ENCODE results near the gene TRIM56.
"Not testable (repeated sequence)": the region's sequence is repeated elsewhere in the genome, so short reads cannot be mapped to it uniquely, and the experiment has no call there.

TRIM56 gene

GRCh38 chr7:101092266-101092905 lies 7.1 kb downstream of the TRIM56 start:
- FAIRE-seq: not testable (repeated sequence)

- FAIRE-seq: peak; percentile 70
Measured at GRCh38 chr7:101093906-101094305, 8.6 kb downstream of the TRIM56 start.

GRCh38 chr7:101094376-101094775 lies 9.1 kb downstream of the TRIM56 start:
- no peak for FAIRE-seq

DNA sequence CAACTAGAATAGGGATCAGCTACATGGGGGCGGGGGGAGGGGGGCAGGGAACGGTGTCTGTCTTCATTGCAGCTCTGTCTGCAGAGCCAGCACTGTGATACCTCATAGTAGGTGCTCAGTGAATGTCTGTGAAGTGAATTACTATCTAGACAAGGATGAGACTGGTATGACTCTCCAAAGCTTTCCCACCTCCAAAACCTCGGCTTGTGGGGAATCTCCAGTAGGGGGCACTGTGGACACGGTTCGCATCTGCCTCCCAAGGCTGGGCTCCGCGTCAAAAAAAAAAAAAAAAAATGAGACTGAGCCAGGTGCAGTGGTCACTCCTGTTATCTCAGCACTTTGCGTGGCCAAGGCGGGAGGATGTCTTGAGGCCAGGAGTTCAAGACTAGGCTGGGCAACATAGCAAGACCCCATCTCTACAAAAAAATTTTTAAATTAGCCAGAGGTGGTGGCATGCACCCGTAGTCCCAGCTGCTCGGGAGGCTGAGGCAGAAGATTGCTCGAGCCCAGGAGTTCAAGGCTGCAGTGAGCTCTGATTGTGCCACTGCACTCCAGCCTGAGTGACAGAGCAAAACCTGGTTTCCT lies 9.6 kb downstream of the TRIM56 start:
- no peak for FAIRE-seq

- no peak for FAIRE-seq
Measured at GRCh38 chr7:101096331-101096956, 11.2 kb downstream of the TRIM56 start.

GRCh38 chr7:101096957-101097347 lies 11.7 kb downstream of the TRIM56 start:
- FAIRE-seq: no peak

- no peak for FAIRE-seq
Measured at GRCh38 chr7:101097561-101097960, 12.3 kb downstream of the TRIM56 start.

DNA sequence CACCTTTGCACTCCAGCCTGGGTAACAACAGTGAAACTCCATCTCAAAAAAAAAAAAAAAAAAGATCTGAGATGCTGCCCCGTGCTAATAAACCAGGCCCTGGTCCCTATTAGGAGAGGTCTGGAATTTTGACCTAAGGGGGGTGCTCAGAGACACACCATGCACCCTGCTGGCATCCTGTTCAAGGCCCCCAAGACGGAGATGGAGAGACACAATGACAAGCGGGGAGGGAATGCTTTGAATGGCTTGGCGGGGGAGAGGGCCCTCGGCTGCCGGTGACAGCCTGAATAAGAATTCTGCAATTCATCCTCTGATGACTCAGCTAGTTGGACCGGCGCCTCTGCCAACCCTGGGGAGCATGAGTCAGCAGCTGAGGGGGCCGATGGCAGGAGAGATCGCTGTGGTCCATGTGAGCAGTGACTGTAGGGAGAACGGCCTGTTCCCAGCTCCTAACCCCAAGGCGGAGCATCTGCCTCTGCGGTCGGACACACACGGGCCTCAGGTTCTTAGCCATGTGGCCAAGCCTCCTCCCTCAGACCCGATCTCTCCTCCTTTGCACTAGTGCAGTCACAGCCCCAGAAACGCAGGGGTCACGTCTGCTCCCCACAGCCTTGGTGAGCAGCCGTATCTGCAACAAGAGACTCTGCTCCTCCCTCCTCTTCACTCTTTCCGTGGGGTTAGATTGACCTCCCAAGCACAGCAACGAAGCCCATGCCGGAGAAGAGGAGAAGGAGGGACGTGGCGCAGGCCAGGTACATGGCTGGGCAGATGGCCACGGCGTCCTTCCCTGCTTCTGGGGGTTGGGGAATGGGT lies 14.9 kb downstream of the TRIM56 start:
- no peak for FAIRE-seq

GRCh38 chr7:101100858-101101847 lies 15.9 kb downstream of the TRIM56 start:
- no peak for FAIRE-seq

- FAIRE-seq: no peak
Measured at GRCh38 chr7:101102026-101102425, 16.7 kb downstream of the TRIM56 start.

GRCh38 chr7:101103701-101104100 lies 18.4 kb downstream of the TRIM56 start:
- FAIRE-seq: not testable (repeated sequence)

DNA sequence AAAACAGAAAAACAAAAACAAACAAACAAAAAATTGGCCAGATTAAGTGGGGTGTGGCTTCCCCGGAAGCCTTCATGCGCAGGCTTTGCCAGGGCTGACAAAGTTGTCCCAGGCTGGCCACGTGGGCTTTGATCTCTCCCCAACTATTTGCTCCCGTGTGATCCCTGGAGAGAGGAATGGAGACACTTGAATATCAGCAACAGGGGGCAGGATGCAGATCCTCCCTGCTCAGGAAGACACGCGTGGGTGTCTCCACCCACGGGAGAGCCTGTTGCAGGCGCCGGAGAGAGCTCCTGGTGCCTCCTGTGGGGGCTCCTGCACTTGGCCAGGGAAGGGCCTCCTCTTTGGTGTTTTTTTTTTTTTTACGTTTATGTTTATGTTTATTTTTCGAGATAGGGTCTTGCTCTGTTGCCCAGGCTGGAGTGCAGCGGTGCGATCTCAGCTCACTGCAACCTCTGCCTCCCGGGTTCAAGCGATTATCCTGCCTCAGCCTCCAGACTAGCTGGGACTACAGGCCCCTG lies 19.0 kb downstream of the TRIM56 start:
- FAIRE-seq: no peak

GRCh38 chr7:101104799-101105198 lies 19.5 kb downstream of the TRIM56 start:
- FAIRE-seq: no peak

DNA sequence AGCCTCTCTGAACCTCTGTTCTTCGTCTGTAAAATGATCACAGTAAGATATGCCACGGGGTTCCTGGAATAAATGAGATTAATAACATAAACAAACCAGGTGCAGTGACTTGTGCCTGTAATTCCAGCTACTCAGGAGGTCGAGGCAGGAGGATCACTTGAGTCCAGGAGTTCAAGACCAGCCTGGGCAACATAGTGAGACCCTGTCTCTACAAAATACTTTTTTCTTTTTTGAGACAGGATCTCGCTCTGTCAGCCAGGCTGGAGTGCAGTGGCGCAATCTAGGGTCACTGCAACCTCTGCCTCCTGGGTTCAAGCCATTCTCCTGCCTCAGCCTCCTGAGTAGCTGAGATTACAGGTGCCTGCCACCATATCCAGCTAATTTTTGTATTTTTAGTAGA lies 20.0 kb downstream of the TRIM56 start:
- FAIRE-seq: not testable (repeated sequence)

DNA sequence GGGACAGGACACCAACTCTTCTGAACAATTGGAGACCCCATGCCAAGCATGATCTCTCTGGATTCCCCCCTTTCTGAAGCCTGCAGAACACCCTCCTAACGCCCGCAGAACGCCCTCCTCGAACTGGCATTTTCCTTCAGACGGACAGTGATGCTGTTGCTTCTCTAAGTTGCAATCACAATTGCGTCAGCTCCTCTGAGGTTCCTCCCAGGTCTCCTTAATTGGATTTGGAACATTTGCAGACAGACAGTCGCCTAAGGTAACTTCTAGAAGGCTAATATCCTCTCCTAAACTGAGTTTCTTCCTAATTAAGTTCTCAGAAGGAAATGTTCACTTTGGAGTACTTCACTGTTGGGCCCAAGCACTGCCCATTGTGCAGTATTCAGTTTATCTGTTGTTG lies 21.1 kb downstream of the TRIM56 start:
- no peak for FAIRE-seq

DNA sequence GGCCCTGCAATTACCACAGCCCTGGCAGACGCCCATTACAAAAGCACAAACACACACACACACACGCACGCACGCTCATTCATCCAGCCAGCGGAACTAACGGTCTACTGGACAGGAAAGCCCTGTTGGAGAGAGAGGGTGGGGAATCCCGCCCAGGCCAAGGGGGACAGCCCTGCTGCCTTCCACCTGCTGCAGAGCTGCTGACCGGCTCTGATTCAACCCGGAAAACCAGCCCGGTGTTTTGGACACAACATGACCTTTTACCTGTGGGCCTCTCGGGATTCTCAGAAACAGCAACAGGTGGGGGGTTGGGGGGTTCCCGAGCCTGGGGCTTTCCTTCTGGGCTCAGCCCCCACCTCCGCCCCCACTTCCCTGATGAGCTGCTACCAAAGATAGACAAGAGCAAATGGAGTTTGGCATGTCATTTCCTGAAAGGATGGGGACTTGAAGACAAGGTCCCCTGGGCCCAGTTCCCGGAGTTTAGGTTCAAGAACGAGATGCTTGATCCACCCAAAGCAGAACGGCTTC lies 23.1 kb downstream of the TRIM56 start:
- FAIRE-seq: no peak

DNA sequence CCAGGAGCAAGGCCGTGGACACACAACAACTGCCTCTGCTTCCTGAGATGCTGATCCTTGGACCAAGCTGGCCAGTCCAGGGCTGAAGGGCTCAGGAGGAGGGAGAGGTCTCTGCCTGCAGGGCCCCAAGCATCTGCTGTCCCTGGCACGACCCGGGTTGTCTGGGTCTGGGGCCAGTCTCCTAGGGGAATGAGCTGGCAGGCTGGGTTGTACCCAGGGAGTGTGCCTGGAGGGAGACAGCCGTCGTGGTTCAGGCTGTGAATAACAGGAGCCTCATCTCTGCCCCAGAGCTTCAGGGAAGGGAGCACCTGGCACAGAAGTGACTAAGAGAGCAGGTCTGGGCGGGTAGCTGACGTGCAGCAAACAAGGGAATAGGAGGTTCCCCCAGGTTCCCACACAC lies 23.7 kb downstream of the TRIM56 start:
- no peak for FAIRE-seq

DNA sequence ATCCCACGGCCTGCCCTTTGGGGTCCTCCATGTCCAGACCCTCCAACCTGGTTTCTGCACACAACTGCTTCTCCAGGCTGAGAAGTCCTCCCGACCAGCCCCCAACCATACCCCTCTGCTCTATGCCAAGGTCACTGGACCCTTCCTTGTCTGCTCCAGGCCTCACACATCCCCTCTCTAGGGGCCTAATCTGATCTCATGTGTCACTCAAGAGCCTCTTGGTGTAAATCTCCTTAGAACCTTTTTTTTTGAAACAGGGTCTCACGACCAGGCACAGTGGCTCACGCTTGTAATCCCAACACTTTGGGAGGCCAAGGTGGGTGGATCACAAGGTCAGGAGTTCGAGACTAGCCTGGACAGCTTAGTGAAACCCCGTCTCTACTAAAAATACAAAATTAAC lies 24.1 kb downstream of the TRIM56 start:
- no peak for FAIRE-seq

GRCh38 chr7:101111261-101111660 lies 26.0 kb downstream of the TRIM56 start:
- FAIRE-seq: no peak

- FAIRE-seq: no peak
Measured at GRCh38 chr7:101112233-101112632, 27.0 kb downstream of the TRIM56 start.

GRCh38 chr7:101113140-101113539 lies 27.9 kb downstream of the TRIM56 start:
- not testable (repeated sequence) for FAIRE-seq

DNA sequence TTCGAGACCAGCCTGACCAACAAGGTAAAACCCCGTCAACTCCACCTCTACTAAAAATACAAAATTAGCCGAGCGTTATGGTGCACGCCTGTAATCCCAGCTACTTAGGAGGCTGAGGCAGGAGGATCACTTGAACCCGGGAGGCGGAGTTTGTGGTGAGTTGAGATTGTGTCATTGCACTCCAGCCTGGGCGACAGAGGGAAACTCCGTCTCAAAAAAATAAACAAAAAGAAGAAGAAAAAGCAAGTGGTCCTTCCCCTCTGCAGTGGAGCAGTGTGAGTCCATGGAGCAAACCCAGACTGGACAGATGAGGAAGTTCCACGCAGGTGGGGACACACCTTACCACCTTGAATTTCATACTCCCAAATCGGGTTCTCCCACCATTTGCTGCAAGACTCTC lies 28.6 kb downstream of the TRIM56 start:
- no peak for FAIRE-seq
